HG03064 (cell line): ENCODE data around the gene CHRM4.

Experiments
- ATAC-seq: cut with Tn5 transposase; IDR thresholded peaks from one replicate; pipeline ENCODE4 v1.9.1; 2021; ENCODE audit warnings: low read depth; ENCODE audit not compliant: unreplicated experiment

Gene CHRM4

DNA sequence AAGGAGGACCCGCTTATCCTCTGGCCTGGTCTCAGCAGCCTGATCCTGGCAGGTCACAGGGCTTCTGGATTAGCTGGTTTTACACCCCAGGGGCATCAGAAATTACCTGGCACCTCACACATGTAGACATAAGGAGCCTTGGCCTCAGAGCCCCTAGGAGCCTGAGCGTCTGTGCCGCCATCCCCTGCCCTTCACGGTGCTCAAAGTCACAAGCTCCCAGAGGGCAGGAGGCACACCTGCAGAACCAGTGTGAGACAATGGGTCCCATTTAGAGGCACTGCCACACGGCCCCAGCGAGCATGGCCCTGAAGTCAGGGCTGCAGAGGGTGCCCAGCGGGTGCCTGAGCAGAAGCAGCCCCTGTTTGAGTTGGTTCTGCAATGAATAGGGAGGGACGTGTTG lies 40.4 kb downstream of the CHRM4 start:
- no peak for ATAC-seq

DNA sequence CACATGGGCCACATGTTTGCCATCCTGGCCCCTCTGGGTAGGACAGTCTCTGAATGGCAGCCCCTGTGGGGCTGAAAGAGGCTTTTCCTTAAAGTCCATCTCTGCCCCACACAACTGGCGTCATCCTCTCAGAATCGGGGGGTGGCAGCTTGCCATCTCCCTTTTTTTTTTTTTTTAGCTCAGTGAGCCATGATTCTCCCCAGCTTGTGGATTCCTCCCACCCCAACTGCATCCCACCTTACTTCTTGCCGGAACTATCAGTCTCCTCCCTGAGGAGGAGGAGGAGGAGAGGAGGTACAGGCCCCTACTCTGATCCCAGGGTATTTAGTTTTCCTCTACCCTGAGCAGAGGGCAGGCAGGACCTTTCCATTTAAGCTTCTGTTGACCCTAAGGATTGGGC lies 40.9 kb downstream of the CHRM4 start:
- ATAC-seq, result no peak

DNA sequence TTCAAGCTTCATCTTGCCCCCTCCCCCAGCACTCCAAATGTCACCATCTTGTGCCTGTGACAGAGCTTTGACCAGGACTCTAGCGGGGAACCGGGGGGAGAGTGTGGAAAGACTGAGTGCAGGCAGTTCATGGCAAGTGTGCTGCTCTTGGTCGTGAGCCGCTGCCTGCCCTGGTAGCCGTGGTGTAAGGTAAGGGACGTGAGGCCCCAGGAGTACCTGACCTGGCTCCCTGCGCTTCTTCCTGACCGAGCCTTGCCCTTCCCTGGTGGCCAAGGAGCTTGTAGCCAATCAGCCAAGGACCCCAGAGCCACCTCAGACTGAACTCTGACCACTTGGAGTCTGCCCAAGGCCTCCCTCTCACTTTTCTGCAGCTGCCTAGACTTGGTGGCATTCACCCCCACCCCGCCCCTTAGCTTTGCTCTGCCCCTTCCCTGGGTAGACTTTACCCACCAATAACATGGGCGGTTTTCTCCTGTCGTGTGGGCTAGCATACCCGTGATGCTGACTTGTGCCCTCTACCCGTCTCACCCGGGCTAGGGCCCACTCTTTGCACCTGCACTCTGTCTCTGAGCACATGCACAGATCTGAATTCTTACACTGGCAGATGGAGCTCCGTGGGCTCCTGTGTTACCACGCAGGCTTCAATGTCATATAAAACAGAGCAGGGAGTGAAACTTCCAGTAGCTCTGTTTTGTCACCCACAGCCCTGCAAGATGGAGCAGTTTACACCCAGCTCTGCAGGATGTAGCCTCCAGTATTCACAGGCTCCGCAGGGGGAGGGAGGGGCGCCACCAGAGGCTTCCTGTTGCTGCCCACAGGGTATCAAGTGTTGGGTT lies 42.8 kb downstream of the CHRM4 start:
- ATAC-seq, result peak; percentile 31

GRCh38 chr11:46347637-46348311 lies 43.8 kb downstream of the CHRM4 start:
- ATAC-seq, result no peak

DNA sequence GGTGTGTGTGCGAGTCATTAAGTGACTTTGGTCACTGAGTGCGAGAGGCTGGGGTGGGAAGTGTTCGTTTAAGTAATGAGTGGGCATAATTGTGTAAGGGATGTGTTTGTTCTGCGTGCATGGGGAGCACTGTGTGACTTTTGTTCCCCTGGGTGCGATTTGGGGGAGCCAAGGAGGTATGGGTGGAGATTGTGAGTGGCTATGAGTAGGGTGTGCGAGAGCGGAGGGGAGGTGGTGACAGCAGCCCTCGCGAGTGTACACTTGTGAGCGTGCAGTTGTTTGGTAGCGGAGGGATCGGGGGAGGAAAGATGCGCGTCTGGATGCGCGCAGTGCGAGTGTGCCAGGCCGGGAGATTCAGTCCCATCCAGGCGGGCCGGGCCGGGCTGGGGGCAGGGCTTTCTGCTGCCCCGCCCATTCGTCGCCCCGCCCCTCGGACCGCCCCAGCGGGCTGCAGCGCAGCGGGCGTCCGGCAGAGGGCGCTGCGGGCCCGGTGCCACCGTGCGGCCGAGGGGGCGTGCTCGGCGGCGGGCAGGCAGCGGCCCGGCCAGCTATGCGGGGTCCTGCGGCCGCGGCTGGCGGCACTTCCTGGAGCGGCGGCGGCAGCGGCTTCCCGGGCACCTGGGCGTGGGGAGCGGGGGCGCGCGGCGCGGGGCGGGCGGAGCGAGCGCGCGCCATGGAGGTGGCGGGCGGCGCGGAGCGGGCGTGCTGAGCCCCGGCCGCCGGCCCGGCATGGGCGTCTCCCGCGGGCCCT lies 44.5 kb downstream of the CHRM4 start, which contains the start of gene DGKZ:
Gene DGKZ, plus strand, starts transcription at position 578 of the 751 bp plus-strand sequence. CDS start 197 bp downstream, outside the sequence.
- peak; percentile 50 for ATAC-seq

DNA sequence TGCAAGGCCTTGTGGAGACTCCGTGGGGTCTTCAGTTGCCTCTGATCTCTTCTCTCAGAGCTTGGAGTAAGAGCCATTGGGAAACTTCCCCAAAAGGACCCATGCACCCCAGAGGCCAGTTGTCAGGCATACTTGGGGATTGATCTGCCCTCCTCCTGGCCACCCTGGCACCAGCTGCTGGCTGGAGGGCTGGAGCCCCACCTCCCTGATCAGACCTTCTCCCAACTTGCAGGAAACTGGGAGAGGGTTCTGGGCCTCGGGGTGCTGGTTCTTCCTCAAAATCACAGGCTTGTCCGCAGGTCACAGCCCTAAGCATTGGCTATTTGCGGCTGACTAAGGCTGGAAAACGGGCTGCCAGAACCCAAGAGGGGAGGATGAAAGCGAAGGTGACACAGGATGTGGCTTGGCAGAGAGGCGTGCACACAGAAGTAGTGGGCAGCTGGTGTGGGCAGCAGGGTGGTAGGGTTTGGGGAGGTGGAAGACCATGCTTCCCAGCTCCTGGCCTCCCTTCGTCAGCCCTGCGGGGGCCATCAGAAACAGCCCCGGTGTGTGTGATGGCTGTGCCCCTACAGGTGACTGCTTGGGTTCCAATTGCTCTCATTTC lies 45.6 kb downstream of the CHRM4 start:
- ATAC-seq, result no peak

DNA sequence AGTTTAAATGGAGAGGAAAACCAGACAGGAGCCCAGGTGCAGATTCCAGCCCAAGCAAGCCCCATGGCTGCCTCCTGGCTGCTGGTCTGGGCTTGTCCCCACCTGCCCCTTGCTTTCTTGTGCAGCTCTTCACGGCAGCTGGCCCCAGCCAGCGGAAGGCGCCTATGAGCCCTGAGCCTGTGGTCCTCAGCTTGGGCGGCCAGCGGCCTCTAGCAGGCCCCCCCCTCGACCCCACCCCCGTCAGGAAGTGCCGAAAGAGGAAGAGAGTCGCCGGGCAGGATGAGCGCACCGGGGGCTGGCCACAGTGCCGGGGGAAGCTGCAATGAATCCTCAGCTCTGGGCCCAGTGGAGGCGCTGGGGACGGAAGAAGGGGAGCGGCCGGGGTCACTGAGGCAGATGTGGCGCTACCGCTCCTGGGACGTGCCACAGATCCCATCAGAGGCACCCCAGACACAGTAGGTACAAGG lies 46.4 kb downstream of the CHRM4 start:
- ATAC-seq, result no peak

DNA sequence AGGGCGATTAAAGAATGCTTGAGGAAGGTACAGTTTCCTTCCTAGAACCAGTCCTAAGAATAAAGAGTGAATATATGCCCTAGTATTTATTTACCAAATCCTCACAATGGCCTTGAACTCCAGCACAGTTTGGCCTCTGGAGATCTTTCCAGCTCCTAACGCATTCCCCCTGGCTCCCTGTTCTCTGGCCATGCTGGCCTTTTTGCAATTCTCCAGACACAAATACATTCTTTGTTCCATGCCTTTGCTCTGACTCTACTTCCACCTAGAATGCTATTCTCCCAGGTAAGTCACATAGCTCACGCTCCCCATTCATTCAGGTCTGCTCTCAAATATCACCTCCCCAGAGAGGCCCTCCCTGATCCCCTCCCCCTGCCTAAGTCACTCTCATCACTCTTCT lies 48.1 kb downstream of the CHRM4 start:
- ATAC-seq, result no peak

DNA sequence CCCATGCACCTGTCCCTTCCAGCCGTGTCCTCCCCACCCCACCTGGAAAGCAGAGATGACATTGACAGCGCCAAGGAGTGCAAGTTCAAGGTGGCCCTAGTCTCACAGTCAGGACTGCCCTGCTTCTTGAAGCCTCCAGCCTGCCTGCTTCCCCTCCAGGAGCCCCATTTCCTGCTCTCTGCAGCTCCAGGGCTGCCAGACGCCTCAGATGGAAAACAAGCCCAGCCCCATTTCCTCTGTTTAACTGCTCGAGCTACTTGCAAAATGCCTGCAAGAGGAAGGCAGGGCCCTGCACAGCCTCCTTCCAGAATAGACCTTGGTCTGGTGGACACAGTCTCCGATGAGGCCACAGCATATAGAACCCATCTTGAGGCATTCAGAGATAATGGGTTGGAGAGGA lies 49.3 kb downstream of the CHRM4 start:
- ATAC-seq, result no peak

DNA sequence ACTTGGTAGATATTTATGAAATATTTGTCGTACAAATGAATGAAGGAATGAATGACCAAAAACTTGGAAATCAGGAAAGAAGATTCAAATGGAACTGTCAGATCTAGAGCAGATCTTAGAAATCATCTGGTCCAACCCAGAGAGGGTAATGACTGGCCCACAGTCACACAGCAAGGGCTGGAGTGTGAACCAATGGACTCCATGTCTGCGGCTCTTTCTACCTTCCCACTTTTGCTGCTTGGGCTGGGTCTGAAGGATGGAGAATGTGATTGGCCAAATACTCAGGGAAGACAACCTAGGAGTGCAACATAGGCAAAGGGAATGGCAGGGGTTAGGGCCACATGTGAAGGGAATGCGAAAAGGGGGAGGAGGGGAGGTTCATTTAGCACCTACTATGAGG lies 50.1 kb downstream of the CHRM4 start:
- no peak for ATAC-seq

- no peak for ATAC-seq
Measured at GRCh38 chr11:46339816-46340215, 51.8 kb downstream of the CHRM4 start.

DNA sequence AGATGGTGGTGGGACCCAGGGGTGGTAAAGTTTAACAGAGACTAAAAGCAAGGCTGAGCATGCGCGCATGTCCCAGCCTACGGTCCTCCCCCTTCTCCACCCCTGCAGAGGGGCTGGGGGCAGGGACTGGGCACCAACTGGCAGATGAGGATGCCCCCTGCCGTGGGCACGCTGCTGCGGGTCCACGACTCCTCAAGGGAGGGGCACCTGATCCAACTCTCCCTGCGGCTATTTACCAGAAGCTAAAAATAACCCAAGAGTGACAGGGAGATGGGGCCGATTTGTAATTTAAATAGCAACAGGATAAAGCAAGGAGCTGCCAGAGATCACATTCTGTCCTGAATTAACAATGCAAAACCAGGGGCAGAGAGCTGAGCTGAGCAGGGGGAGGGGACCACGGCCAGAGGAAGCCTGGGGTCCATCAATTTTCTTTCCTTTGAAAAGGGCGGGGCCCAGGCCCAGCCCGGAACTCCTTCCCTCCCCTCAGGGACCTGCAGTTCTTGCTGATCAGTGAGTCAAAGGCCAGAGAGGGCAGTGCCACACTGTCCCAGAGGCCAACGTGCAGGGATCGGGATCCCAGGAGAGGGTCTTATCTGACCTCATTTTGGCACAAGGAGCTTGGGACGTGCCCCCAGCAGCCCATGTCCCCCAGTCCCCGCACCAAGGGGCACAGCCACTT lies 52.4 kb downstream of the CHRM4 start:
- no peak for ATAC-seq

- no peak for ATAC-seq
Measured at GRCh38 chr11:46338636-46338987, 53.0 kb downstream of the CHRM4 start.

DNA sequence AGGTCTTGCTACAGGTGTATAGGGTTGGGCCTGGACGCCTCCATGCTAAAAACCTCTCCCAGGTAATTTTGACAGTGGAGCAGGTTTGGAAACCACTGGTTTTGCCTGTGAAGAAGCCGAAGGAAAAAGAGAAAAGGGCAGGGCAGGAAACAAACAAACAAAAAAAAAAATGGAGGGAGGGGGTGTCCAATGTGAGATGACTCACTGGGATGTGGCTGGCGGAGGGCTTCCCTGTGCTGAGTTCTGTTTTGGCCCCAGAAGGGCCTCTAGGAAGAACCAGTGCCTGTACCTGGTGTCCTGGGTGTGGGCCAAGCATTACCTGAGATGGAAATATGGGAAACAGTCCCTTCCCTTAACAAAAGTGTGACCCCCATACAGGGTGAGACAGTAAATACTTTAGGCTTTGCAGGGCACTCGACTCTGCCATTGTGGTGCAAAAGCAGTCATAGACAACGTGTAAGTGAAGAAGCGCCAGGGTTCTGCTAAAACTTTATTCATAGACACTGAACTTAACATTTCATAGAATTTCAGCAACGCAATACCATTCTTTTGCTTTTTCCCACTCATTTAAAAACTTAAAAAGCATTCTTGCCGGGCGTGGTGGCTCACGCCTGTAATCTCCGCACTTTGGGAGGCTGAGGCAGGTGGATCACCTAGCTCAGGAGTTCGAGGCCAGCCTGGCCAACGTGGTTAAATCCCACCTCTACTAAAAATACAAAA lies 53.8 kb downstream of the CHRM4 start:
- no peak for ATAC-seq

DNA sequence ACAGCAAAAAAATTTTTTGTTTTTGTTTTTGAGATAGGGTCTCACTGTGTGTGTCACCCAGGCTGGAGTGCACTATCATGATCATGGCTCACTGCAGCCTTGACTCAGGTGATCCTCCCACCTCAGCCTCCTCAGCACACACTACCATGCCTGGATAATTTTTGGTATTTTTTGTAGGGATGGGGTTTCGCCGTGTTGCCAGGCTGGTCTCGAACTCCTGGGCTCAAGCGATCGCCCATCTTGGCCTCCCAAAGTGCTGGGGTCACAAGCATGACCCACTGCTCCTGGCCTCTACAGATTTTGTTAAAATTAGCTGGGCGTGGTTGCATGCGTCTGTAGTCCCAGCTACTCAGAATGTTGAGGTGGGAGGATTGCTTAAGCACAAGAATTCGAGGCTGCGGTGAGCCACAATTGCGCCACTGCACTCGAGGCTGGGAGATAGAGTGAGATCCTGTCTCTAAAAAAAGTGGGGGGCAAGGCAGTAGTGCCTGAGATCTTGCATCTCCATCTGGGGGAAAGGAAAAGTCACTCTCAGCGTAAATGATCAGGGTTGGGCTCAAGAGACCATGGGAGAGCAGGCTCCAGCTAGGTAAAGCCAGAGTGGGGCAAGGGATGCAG lies 54.9 kb downstream of the CHRM4 start:
- no peak for ATAC-seq

- no peak for ATAC-seq
Measured at GRCh38 chr11:46335890-46336562, 55.5 kb downstream of the CHRM4 start.

- no peak for ATAC-seq
Measured at GRCh38 chr11:46335271-46335670, 56.3 kb downstream of the CHRM4 start.

DNA sequence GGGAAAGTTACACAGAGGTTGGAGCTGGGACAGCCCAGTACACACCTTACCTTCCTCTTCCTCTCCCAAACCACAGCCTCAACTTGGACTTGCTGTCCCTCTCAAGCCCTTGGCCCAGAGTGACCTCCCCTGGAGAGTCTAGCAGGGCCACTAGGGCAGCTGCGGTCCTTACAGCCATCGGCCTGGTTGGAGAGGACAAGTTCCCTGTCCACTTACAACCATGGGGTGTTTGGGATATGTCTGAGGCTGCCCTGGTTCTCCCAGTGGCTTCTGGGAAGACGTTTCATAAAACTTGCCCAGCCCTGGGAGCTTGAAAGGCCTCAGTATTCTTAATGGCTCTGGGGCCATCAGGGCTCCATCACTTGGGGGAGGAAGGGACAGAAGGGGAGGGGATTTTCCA lies 57.4 kb downstream of the CHRM4 start:
- no peak for ATAC-seq
